Erythroblast (primary cell): ENCODE results near the gene RBM14.

Source experiments
- DNase-seq, 2 experiments: peaks; one replicate each; lab custom pipeline; 2025; lab: John Stamatoyannopoulos, UW
- GATA1 ChIP-seq: IDR thresholded peaks from 2 replicates; pipeline ENCODE4 v1.6.1; 2011; ENCODE audit warnings: low read depth, mild to moderate bottlenecking, control low read depth, low read length, moderate library complexity
- POLR2A ChIP-seq: IDR thresholded peaks from 2 replicates; pipeline ENCODE4 v1.6.1; 2011; ENCODE audit warnings: mild to moderate bottlenecking, low read length

RBM14 gene

DNA sequence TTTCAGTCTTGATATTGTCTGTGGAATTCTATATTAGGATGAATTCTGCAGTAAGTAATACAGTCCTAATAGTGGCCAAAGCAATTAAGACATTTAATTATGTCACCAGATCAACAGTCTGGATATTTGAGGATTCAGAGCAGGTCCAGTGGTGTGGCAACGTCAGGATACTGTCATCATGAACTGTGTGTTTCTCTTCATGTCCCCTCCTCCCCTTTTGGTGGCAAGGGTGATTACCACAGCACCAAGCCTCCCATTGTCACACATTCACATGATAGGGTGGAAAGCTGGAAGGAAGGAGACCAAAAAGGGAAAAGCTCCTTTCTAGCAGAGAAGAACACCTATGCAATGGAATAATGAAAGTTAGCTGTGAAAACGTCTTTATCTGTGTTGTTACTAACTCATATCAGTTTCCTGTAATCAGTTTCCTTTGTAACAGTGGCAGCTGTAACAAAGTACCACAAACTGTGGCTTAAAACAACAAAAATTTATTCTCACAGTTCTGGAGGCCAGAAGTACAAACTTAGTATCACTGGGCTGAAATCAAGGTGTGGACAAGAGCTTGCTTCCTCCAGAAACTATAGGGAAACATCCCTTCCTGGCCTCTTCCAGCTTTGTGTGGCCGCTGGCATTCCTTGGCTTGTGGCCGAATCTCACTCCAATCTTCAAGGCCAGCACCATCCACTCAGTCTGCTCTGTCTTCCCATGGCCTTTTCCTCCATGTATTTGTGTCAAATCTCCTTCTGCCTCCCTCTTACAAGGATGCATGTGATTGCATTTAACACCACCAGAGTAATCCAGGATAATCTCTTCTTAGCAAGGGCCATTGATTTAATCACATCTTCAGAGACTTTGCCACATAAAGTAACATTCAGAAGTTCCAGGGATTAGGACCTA lies 6.5 kb upstream of the RBM14 start:
- DNase-seq: no peak
- no peak for TF ChIP-seq POLR2A
- TF ChIP-seq GATA1: no peak

- no peak for DNase-seq
- TF ChIP-seq POLR2A (no peak), GATA1 (no peak)
These were observed 4.0 kb upstream of the RBM14 start for GRCh38 chr11:66612458-66612857.

DNA sequence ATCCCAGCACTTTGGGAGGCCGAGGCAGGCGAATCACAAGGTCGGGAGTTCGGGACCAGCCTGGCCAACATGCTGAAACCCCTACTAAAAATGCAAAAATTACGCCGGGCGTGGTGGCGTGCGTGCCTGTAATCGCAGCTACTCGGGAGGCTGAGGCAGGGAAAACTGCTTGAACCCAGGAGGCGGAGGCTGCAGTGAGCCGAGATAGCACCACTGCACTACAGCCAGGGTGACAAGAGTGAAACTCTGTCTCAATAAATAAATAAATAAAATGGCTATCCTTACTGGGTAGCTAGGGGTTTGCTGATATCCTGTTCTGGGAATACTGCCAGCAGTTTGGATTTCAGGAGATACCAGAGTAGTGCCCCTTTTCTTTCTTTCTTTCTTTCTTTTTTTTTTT lies 2.4 kb upstream of the RBM14 start:
- TF ChIP-seq GATA1 (no peak), POLR2A (no peak)

GRCh38 chr11:66617155-66617834 lies 865 bp downstream of the RBM14 start:
- peak in 1 of 2 experiments; percentile 62 for DNase-seq
- TF ChIP-seq GATA1 (no peak), POLR2A (no peak)

More for the DNA sequence above, 2.4 kb upstream of the RBM14 start:
- peak; percentile 55 to 56 for DNase-seq

- peak; percentile 38 to 40 for DNase-seq
- no peak for TF ChIP-seq GATA1
- no peak for TF ChIP-seq POLR2A
These were observed 2.7 kb downstream of the RBM14 start for GRCh38 chr11:66619080-66619554.

DNA sequence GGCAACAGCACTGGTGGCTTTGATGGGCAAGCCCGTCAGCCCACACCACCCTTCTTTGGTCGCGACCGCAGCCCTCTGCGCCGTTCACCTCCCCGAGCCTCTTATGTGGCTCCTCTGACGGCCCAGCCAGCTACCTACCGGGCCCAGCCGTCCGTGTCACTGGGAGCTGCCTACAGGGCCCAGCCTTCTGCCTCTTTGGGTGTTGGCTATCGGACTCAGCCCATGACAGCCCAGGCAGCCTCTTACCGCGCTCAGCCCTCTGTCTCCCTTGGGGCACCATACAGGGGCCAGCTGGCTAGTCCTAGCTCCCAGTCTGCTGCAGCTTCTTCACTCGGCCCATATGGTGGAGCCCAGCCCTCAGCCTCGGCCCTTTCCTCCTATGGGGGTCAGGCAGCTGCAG lies 8.0 kb downstream of the RBM14 start:
- TF ChIP-seq GATA1 (no peak), POLR2A (no peak)

DNA sequence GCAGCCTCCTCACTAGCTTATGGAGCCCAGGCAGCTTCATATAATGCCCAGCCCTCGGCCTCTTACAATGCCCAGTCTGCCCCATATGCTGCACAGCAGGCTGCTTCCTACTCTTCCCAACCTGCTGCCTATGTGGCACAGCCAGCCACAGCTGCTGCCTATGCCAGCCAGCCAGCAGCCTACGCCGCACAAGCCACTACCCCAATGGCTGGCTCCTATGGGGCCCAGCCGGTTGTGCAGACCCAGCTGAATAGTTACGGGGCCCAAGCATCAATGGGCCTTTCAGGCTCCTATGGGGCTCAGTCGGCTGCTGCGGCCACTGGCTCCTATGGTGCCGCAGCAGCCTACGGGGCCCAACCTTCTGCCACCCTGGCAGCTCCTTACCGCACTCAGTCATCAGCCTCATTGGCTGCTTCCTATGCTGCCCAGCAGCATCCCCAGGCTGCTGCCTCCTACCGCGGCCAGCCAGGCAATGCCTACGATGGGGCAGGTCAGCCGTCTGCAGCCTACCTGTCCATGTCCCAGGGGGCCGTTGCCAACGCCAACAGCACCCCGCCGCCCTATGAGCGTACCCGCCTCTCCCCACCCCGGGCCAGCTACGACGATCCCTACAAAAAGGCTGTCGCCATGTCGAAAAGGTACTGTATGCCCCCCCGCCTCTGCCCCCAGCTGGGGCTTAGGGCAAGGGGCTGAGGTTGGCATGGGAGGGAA lies 8.8 kb downstream of the RBM14 start:
- TF ChIP-seq GATA1 (no peak), POLR2A (no peak)
- DNase-seq: no peak

More for the DNA sequence above, 8.0 kb downstream of the RBM14 start:
- DNase-seq: no peak

- TF ChIP-seq GATA1: no peak
- TF ChIP-seq POLR2A: no peak
- no peak for DNase-seq
These were observed 9.3 kb downstream of the RBM14 start for GRCh38 chr11:66625752-66626149.

DNA sequence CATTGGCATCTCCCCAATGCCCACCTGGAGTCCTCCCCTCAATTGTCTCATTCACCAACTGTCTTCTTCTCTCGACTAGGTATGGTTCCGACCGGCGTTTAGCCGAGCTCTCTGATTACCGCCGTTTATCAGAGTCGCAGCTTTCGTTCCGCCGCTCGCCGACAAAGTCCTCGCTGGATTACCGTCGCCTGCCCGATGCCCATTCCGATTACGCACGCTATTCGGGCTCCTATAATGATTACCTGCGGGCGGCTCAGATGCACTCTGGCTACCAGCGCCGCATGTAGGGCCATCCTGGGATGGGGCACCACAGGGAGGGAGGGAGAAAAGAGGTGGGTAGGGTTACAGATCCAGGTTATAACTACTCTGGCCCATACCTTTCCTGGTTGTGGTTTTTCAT lies 10.0 kb downstream of the RBM14 start:
- no peak for DNase-seq
- no peak for TF ChIP-seq GATA1
- TF ChIP-seq POLR2A: no peak

DNA sequence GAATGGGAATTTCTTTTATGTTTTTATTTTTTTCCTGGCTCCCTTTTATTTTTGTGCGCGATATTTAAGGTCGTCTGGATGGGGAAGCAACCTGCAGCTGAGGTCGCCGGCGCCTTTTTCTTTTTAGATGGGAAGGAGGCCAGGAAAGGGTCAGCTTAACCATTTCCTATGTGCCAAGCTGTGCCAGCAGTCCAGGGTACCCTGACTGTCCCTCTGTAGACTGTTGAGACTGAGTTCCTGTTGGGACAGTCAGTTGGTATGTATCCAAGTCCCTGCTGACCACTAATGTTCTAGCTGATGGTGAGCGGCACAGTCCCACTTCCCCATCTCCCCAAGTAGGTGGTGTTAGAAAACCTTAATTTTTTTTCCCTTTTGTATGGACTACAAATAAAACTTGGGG lies 10.5 kb downstream of the RBM14 start:
- no peak for DNase-seq
- no peak for TF ChIP-seq GATA1
- TF ChIP-seq POLR2A: no peak

DNA sequence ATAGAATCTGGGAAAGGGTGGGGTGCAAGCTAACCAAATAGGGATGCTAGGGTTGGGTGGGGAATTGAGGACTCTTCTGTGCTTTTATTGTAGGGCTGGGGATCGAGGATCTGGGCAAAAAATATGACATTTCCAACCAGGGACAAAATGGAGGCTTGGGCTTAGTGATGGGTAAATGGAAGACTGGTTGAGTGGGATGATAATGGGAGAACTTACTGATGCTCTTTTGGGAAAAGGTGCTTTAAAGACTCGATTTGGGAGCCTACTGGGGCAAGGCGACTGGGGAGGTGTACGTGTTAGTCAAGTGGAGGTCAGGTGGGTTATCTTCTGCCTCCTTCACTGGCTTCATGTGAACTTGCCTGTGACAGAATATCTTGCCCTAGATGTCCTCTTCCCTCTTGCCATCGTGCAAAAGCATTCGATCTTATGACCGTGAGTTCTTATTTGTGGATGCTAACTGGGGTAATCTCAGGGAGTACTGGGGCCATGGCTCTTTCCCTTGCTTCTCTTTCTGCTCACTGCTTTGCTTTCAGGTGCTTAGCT lies 11.7 kb downstream of the RBM14 start:
- DNase-seq: no peak
- TF ChIP-seq POLR2A (no peak), GATA1 (no peak)

DNA sequence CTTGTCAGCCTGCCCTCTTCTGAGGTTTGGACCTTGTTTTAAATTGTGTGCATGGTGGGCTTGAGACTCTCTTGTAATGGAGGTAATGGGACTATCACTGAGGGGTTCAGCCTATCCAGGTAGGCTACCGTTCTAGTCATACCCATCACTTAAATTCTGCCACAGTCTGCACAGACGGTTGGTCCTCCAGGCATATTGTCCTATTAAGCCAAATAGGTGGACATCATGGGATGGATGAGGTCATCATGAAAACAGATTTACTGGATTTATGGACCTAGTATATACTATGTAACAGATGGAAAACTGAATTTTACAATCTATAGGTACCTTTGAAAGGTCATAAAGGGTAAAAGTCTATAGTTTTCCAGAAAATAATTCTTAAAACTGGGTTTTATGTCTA lies 12.9 kb downstream of the RBM14 start:
- DNase-seq: no peak
- TF ChIP-seq GATA1 (no peak), POLR2A (no peak)

- TF ChIP-seq GATA1: no peak
- TF ChIP-seq POLR2A: no peak
- no peak for DNase-seq
These were observed 15.5 kb downstream of the RBM14 start for GRCh38 chr11:66631883-66632282.

DNA sequence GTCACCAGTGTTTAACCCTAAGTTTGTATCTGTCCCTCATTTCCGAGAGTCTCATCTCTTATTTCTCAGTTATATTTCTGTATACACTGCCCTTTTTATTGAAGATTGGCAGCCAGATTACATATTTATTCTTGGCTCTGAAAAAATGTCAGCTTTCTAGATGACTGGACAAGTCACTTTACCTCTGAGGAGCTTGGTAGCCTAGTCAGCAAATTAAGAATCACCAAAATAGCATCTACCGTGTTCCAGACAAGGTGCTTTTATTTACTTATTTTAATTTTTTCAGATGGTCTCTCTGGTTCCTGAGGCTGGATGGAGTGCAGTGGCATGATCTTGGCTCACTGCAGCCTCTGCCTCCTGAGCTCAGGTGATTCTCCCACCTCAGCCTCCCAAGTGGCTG lies 16.5 kb downstream of the RBM14 start:
- TF ChIP-seq GATA1: no peak
- TF ChIP-seq POLR2A: no peak
- no peak for DNase-seq
